HEK293 (cell line): Measurements from ENCODE around the gene CEBPA.

Experiments used
- CTCF ChIA-PET: fragments of 350-600 bp; formaldehyde crosslinking; extraction: SDS; loops from one replicate; lab custom pipeline; 2021; ENCODE audit warnings: antibody characterized with exemption; lab: Yijun Ruan, JAX
- POLR2A ChIA-PET: fragments of 300-600 bp; formaldehyde crosslinking; extraction: SDS; loops from one replicate; lab custom pipeline; 2020; ENCODE audit warnings: antibody characterized with exemption, inconsistent platforms; lab: Yijun Ruan, JAX
- H3K27ac ChIP-seq: fragments of 200-500 bp; sonication (Bioruptor generic); 2 replicates; pipeline ENCODE4 v1.5.1; 2014; ENCODE audit warnings: low read depth, low read length, control low read depth, inconsistent platforms; ENCODE audit errors: extremely low read depth
- H3K36me3 ChIP-seq, 2 experiments: fragments of 200-500 bp in 1 of 2; sonication (Bioruptor generic) in 1 of 2; 1 replicate in 1 of 2; 2 replicates in 1 of 2; pipeline ENCODE4 v1.5.1; 2014 to 2017; ENCODE audit warnings: inconsistent platforms in 2 of 2, low read length in 2 of 2; ENCODE audit not compliant: control insufficient read depth in 2 of 2, insufficient read depth in 1 of 2
- H3K4me1 ChIP-seq: fragments of 200-500 bp; sonication (Bioruptor generic); 2 replicates; pipeline ENCODE4 v1.5.1; 2014; ENCODE audit warnings: mild to moderate bottlenecking, low read length, inconsistent platforms; ENCODE audit not compliant: control insufficient read depth, insufficient read depth
- H3K4me3 ChIP-seq: 2 replicates; pipeline ENCODE4 v1.5.1; 2011; ENCODE audit warnings: low read depth, mild to moderate bottlenecking, control low read depth, low read length, moderate library complexity
- H3K9me3 ChIP-seq: fragments of 200-500 bp; sonication (Bioruptor generic); 2 replicates; pipeline ENCODE4 v1.5.1; 2014; ENCODE audit warnings: low read depth, low read length, inconsistent platforms; ENCODE audit not compliant: control insufficient read depth, insufficient read depth
- BCL11B ChIP-seq: fragments of 450-650 bp; formaldehyde crosslinking; IDR thresholded peaks from 2 replicates; pipeline ENCODE4 v1.5.1; 2016; ENCODE audit warnings: low read depth, missing biosample characterization, missing genetic modification characterization
- GLIS2 ChIP-seq: fragments of 450-650 bp; formaldehyde crosslinking; IDR thresholded peaks from 2 replicates; pipeline ENCODE4 v1.5.1; 2016; ENCODE audit warnings: missing biosample characterization, missing genetic modification characterization
- IKZF3 ChIP-seq: fragments of 450-650 bp; IDR thresholded peaks from 2 replicates; pipeline ENCODE4 v1.5.0; 2018; ENCODE audit warnings: missing biosample characterization, mild to moderate bottlenecking, missing genetic modification characterization, moderate library complexity
- YY2 ChIP-seq: fragments of 450-650 bp; formaldehyde crosslinking; IDR thresholded peaks from 2 replicates; pipeline ENCODE4 v1.5.1; 2016; ENCODE audit warnings: missing biosample characterization, missing genetic modification characterization
- ZBTB48 ChIP-seq: fragments of 450-650 bp; formaldehyde crosslinking; IDR thresholded peaks from 2 replicates; pipeline ENCODE4 v1.5.1; 2016; ENCODE audit warnings: missing biosample characterization, missing genetic modification characterization
- ZFP69B ChIP-seq: fragments of 450-650 bp; formaldehyde crosslinking; IDR thresholded peaks from 2 replicates; pipeline ENCODE4 v1.5.1; 2016; ENCODE audit warnings: missing biosample characterization, missing genetic modification characterization
- ZIC2 ChIP-seq: fragments of 450-650 bp; formaldehyde crosslinking; IDR thresholded peaks from 2 replicates; pipeline ENCODE4 v1.5.1; 2016; ENCODE audit warnings: missing biosample characterization, missing genetic modification characterization
- ZNF133 ChIP-seq: fragments of 450-650 bp; formaldehyde crosslinking; IDR thresholded peaks from 2 replicates; pipeline ENCODE4 v1.5.1; 2016; ENCODE audit warnings: missing biosample characterization, missing genetic modification characterization
- ZNF19 ChIP-seq: fragments of 450-650 bp; formaldehyde crosslinking; IDR thresholded peaks from 2 replicates; pipeline ENCODE4; 2016; ENCODE audit warnings: missing biosample characterization, missing genetic modification characterization, low read depth
- ZNF248 ChIP-seq: fragments of 450-650 bp; formaldehyde crosslinking; IDR thresholded peaks from 2 replicates; pipeline ENCODE4 v1.5.1; 2017; ENCODE audit warnings: missing biosample characterization, missing genetic modification characterization
- ZNF274 ChIP-seq, 2 experiments: fragments of 200-500 bp in 1 of 2; fragments of 450-650 bp in 1 of 2; sonication (Bioruptor generic) in 1 of 2; formaldehyde crosslinking in 1 of 2; IDR thresholded peaks; 2 replicates each; pipeline versions ENCODE4 v1.5.1 to v1.6.1; 2014 to 2016; ENCODE audit warnings: borderline replicate concordance in 1 of 2, inconsistent platforms in 1 of 2, low read length in 1 of 2, missing biosample characterization in 1 of 2, missing genetic modification characterization in 1 of 2
- ZNF341 ChIP-seq: fragments of 450-650 bp; formaldehyde crosslinking; IDR thresholded peaks from 2 replicates; pipeline ENCODE4; 2016; ENCODE audit warnings: low read depth, missing biosample characterization, missing genetic modification characterization
- ZNF366 ChIP-seq: fragments of 450-650 bp; formaldehyde crosslinking; conservative IDR thresholded peaks from 2 replicates; pipeline ENCODE4 v1.5.1; 2016; ENCODE audit warnings: missing biosample characterization, missing genetic modification characterization
- ZNF416 ChIP-seq: fragments of 450-650 bp; formaldehyde crosslinking; IDR thresholded peaks from 2 replicates; pipeline ENCODE4 v1.5.1; 2016; ENCODE audit warnings: missing biosample characterization, missing genetic modification characterization
- ZNF423 ChIP-seq: fragments of 450-650 bp; formaldehyde crosslinking; IDR thresholded peaks from 2 replicates; pipeline ENCODE4 v1.5.1; 2016; ENCODE audit warnings: missing biosample characterization, missing genetic modification characterization
- ZNF529 ChIP-seq: fragments of 450-650 bp; formaldehyde crosslinking; IDR thresholded peaks from 2 replicates; pipeline ENCODE4 v1.5.1; 2017; ENCODE audit warnings: missing genetic modification characterization, missing biosample characterization; ENCODE audit not compliant: insufficient replicate concordance
- ZNF610 ChIP-seq: fragments of 450-650 bp; formaldehyde crosslinking; IDR thresholded peaks from 2 replicates; pipeline ENCODE4 v1.5.1; 2016; ENCODE audit warnings: missing biosample characterization, missing genetic modification characterization, borderline replicate concordance
- ZNF677 ChIP-seq: fragments of 450-650 bp; IDR thresholded peaks from 2 replicates; pipeline ENCODE4 v1.5.0; 2018; ENCODE audit warnings: missing biosample characterization, mild to moderate bottlenecking, missing genetic modification characterization, moderate library complexity
- ZNF768 ChIP-seq: fragments of 450-650 bp; formaldehyde crosslinking; IDR thresholded peaks from 2 replicates; pipeline ENCODE4 v1.5.1; 2018; ENCODE audit warnings: missing biosample characterization, mild to moderate bottlenecking, missing genetic modification characterization
- TF ChIP-seq, protein P1 (sequence below): fragments of 450-650 bp; formaldehyde crosslinking; conservative IDR thresholded peaks from 2 replicates; pipeline ENCODE4 v1.5.1; 2016; ENCODE audit warnings: low read depth, missing biosample characterization, missing genetic modification characterization
- TF ChIP-seq, protein P2 (sequence below): fragments of 450-650 bp; formaldehyde crosslinking; IDR thresholded peaks from 2 replicates; pipeline ENCODE4 v1.5.1; 2016; ENCODE audit warnings: missing biosample characterization, missing genetic modification characterization
- TF ChIP-seq, protein P3 (sequence below): fragments of 450-650 bp; formaldehyde crosslinking; IDR thresholded peaks from 2 replicates; pipeline ENCODE4 v1.5.1; 2016; ENCODE audit warnings: missing biosample characterization, missing genetic modification characterization, borderline replicate concordance
- TF ChIP-seq, protein P4 (sequence below): fragments of 450-650 bp; formaldehyde crosslinking; IDR thresholded peaks from 2 replicates; pipeline ENCODE4; 2016; ENCODE audit warnings: missing biosample characterization, missing genetic modification characterization

Gene CEBPA

DNA sequence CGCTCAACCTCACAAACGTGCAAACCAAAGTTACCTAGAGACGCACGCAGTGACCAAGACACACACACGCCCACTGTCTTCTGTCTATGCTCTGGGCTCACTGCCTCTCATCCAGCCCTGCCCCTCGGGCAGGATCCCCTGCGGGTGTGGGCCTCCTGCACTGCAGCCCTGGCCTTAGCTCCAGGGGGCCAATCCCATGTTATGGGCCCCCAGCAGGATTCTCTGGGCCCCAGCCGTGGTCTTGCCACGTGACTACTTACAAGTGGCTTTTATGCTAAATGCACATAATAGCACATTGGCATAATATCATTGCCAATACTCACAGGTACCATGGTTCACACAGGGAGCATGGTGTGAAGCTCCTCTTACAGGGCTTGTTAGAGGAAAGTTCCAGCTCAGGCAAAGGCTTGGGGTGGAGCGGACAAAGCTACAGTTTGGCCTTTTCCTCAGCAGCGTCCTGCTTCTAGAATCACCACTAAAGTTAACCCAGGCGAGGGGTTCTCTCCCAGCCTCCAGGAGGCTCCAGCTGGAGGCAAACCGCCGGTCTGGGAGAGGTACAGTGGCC lies 37.4 kb downstream of the CEBPA start (continued):
- TF ChIP-seq, protein P1, sequence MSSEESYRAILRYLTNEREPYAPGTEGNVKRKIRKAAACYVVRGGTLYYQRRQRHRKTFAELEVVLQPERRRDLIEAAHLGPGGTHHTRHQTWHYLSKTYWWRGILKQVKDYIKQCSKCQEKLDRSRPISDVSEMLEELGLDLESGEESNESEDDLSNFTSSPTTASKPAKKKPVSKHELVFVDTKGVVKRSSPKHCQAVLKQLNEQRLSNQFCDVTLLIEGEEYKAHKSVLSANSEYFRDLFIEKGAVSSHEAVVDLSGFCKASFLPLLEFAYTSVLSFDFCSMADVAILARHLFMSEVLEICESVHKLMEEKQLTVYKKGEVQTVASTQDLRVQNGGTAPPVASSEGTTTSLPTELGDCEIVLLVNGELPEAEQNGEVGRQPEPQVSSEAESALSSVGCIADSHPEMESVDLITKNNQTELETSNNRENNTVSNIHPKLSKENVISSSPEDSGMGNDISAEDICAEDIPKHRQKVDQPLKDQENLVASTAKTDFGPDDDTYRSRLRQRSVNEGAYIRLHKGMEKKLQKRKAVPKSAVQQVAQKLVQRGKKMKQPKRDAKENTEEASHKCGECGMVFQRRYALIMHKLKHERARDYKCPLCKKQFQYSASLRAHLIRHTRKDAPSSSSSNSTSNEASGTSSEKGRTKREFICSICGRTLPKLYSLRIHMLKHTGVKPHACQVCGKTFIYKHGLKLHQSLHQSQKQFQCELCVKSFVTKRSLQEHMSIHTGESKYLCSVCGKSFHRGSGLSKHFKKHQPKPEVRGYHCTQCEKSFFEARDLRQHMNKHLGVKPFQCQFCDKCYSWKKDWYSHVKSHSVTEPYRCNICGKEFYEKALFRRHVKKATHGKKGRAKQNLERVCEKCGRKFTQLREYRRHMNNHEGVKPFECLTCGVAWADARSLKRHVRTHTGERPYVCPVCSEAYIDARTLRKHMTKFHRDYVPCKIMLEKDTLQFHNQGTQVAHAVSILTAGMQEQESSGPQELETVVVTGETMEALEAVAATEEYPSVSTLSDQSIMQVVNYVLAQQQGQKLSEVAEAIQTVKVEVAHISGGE (tag by site-specific recombination) = no peak
- TF ChIP-seq ZNF768 (tag by site-specific recombination) (no peak), GLIS2 (tag by site-specific recombination) (peak; percentile 57; the same call in 1 of the 2 replicates), ZNF677 (no peak), ZNF416 (tag by site-specific recombination) (no peak), IKZF3 (tag by site-specific recombination) (0 out of 2 replicates have a peak, but pooled peaks have one; percentile 10), ZNF423 (tag by site-specific recombination) (peak; percentile 76), ZNF274 (IDR thresholded peaks at IDR 0.05; ENCODE audit: low read length) (no peak), ZNF274 (tag by site-specific recombination; IDR thresholded peaks at IDR 0.05; ENCODE audit: borderline replicate concordance) (no peak), BCL11B (tag by site-specific recombination) (no peak), YY2 (tag by site-specific recombination) (no peak), ZBTB48 (no peak), ZIC2 (tag by site-specific recombination) (peak; percentile 100), ZNF19 (tag by site-specific recombination) (no peak), ZFP69B (tag by site-specific recombination) (0 out of 2 replicates have a peak, but pooled peaks have one; percentile 21), ZNF248 (no peak), ZNF341 (tag by site-specific recombination) (no peak), ZNF610 (no peak)
- TF ChIP-seq, protein P2, sequence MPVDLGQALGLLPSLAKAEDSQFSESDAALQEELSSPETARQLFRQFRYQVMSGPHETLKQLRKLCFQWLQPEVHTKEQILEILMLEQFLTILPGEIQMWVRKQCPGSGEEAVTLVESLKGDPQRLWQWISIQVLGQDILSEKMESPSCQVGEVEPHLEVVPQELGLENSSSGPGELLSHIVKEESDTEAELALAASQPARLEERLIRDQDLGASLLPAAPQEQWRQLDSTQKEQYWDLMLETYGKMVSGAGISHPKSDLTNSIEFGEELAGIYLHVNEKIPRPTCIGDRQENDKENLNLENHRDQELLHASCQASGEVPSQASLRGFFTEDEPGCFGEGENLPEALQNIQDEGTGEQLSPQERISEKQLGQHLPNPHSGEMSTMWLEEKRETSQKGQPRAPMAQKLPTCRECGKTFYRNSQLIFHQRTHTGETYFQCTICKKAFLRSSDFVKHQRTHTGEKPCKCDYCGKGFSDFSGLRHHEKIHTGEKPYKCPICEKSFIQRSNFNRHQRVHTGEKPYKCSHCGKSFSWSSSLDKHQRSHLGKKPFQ (tag by site-specific recombination) = peak; percentile 86
- TF ChIP-seq, protein P3, sequence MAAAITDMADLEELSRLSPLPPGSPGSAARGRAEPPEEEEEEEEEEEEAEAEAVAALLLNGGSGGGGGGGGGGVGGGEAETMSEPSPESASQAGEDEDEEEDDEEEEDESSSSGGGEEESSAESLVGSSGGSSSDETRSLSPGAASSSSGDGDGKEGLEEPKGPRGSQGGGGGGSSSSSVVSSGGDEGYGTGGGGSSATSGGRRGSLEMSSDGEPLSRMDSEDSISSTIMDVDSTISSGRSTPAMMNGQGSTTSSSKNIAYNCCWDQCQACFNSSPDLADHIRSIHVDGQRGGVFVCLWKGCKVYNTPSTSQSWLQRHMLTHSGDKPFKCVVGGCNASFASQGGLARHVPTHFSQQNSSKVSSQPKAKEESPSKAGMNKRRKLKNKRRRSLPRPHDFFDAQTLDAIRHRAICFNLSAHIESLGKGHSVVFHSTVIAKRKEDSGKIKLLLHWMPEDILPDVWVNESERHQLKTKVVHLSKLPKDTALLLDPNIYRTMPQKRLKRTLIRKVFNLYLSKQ (tag by site-specific recombination) = no peak

DNA sequence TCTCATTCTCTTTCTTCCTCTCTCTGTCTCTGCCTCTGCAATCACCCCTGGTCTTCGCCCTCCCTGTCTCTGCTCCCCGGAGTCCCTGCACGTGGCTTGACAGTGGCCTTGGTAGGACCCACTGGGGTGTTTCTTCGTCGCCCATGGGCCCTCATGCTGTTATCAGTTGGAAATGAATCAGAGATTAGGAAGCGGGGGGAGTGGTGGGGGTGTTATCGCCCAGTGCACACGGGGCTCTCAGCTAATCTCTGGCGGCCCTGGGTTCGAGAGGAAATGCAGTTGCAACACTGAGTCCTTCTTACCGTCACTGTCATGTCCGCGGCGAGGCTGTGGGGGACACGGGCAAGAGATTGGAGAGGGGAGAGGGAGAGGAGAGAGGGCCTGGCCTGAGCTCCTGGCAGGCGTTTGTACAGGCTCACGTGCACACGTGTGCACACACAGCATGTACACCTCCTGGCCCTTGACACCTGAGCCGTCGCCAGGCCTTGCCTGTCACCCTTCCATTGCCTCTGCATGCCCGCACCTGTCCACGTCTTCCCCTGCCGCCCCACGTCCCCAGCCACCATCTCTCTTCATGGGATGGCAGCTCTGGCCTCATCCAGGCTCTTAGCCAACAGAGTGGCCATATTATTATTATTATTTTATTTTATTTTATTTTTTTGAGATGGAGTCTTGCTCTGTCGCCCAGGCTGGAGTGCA lies 38.9 kb downstream of the CEBPA start:
- no peaks in the 10 kb centered on the region; the same call in 1 of the 2 replicates for H3K9me3 ChIP-seq
- peak; percentile 63 for TF ChIP-seq ZIC2 (tag by site-specific recombination)
- TF ChIP-seq ZNF133 = 0 out of 2 replicates have a peak, but pooled peaks have one; percentile 14
- no peak for TF ChIP-seq BCL11B (tag by site-specific recombination)
- TF ChIP-seq, protein P4, sequence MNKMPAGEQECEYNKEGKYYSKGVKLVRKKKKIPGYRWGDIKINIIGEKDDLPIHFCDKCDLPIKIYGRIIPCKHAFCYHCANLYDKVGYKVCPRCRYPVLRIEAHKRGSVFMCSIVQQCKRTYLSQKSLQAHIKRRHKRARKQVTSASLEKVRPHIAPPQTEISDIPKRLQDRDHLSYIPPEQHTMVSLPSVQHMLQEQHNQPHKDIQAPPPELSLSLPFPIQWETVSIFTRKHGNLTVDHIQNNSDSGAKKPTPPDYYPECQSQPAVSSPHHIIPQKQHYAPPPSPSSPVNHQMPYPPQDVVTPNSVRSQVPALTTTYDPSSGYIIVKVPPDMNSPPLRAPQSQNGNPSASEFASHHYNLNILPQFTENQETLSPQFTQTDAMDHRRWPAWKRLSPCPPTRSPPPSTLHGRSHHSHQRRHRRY (tag by site-specific recombination) = 0 out of 2 replicates have a peak, but pooled peaks have one; percentile 50
- TF ChIP-seq ZNF529 = no peak
- 0 out of 2 replicates have a peak, but pooled peaks have one; percentile 13 for TF ChIP-seq ZNF366 (tag by site-specific recombination)
- H3K4me3 ChIP-seq = no peak overlapping the region
- H3K27ac ChIP-seq = no peak overlapping the region
- H3K36me3 ChIP-seq = no peaks in the 10 kb centered on the region; a peak in 1 of 3 replicates
- H3K4me1 ChIP-seq = no peaks in the 10 kb centered on the region; the same call in 1 of the 2 replicates
- POLR2A ChIA-PET = no interaction called here
- CTCF ChIA-PET = no interaction called here
